Measurements from ENCODE around the gene LMX1A.

LMX1A gene

DNA sequence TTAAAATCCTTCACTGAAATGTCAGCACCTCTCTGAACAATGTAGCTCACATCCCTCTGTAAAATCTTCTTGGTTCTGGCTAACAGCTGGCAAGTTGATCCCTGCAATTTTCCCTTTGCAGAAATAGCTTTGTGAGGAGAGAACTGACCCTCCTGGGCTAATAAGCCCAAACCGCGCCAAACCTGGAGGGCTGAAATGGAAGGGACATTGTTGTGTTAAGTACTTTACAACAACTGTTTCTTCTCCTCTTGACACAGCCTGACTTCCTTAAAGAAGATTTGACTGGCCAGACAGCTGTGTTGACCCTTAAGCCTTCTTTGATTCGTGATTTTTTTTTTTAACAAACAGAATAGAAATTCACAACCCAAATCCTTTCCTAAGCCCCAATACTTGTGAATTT, 5.7 kb downstream of the LMX1A start:
- Histone ChIP-seq H2AFZ (ENCODE audit: low read length) (no peak overlapping the region), H3K4me2 (ENCODE audit: low read depth, low read length, poor library complexity, severe bottlenecking) (no peak overlapping the region), H4K20me1 (ENCODE audit: insufficient read depth, low read length, poor library complexity, severe bottlenecking) (no peaks in the 10 kb centered on the region), H3K9me3 (ENCODE audit: insufficient read depth, low read depth, low read length) (no peaks in the 10 kb centered on the region), H3K79me2 (ENCODE audit: insufficient read depth, low read length) (no peaks in the 10 kb centered on the region), H3K4me1 (ENCODE audit: insufficient read depth, low read length, poor library complexity, severe bottlenecking) (no peaks in the 10 kb centered on the region), H3K27me3 (ENCODE audit: insufficient read depth, low read length, poor library complexity, severe bottlenecking) (peaks cover 11% of the 10 kb centered on the region), H3K36me3 (ENCODE audit: insufficient read depth, low read length) (no peaks in the 10 kb centered on the region), H3F3A (ENCODE audit: low read depth) (no peaks in the 10 kb centered on the region), H3K9me2 (replicated peaks; ENCODE audit: low read depth, low read length) (no peaks in the 10 kb centered on the region), H3K9ac (ENCODE audit: low read depth, low read length, poor library complexity, severe bottlenecking) (no peak overlapping the region), H3K4me3 (ENCODE audit: low read length, poor library complexity, severe bottlenecking) (no peak overlapping the region)
- TF ChIP-seq CTCF (conservative IDR thresholded peaks at IDR 0.05; ENCODE audit: low read length) (no peak), EZH2phosphoT487 (IDR thresholded peaks at IDR 0.05; ENCODE audit: borderline replicate concordance) (no peak)

DNA sequence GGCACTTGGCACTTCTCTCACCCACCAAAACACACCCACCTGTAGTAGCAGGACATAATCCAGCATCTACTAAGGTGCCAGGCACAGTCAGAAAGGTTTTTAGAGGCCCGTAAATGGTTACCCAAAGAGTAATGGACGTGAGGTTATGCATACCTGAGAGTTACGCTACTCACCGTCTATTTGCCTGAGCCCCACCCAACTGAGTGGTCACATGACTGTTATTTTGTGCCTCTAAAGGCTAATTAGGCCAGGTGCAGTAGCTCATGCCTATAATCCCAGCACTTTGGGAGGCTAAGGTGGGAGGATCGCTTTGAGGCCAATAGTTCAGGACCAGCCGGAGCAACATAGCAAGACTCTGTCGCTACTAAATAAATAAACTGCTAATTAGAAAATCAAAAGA, 11.0 kb downstream of the LMX1A start:
- Histone ChIP-seq H3K79me2 (ENCODE audit: insufficient read depth, low read length) (no peaks in the 10 kb centered on the region), H3K36me3 (ENCODE audit: insufficient read depth, low read length) (no peaks in the 10 kb centered on the region), H3K9ac (ENCODE audit: low read depth, low read length, poor library complexity, severe bottlenecking) (no peak overlapping the region), H4K20me1 (ENCODE audit: insufficient read depth, low read length, poor library complexity, severe bottlenecking) (no peaks in the 10 kb centered on the region), H2AFZ (ENCODE audit: low read length) (no peak overlapping the region), H3K4me1 (ENCODE audit: insufficient read depth, low read length, poor library complexity, severe bottlenecking) (no peaks in the 10 kb centered on the region), H3K9me3 (ENCODE audit: insufficient read depth, low read depth, low read length) (no peaks in the 10 kb centered on the region), H3K9me2 (replicated peaks; ENCODE audit: low read depth, low read length) (no peaks in the 10 kb centered on the region), H3K27me3 (ENCODE audit: insufficient read depth, low read length, poor library complexity, severe bottlenecking) (peaks cover 11% of the 10 kb centered on the region), H3K4me3 (ENCODE audit: low read length, poor library complexity, severe bottlenecking) (no peak overlapping the region), H3F3A (ENCODE audit: low read depth) (no peaks in the 10 kb centered on the region), H3K4me2 (ENCODE audit: low read depth, low read length, poor library complexity, severe bottlenecking) (no peak overlapping the region)
- no peak for TF ChIP-seq EZH2phosphoT487 (IDR thresholded peaks at IDR 0.05; ENCODE audit: borderline replicate concordance)
- TF ChIP-seq CTCF (conservative IDR thresholded peaks at IDR 0.05; ENCODE audit: low read length) = no peak

- H3F3A ChIP-seq (ENCODE audit: low read depth) = no peaks in the 10 kb centered on the region
- TF ChIP-seq CTCF (conservative IDR thresholded peaks at IDR 0.05; ENCODE audit: low read length) (no peak), EZH2phosphoT487 (IDR thresholded peaks at IDR 0.05; ENCODE audit: borderline replicate concordance) (no peak)
- H3K4me2 ChIP-seq (ENCODE audit: low read depth, low read length, poor library complexity, severe bottlenecking) = no peak overlapping the region
- no peaks in the 10 kb centered on the region for H4K20me1 ChIP-seq (ENCODE audit: insufficient read depth, low read length, poor library complexity, severe bottlenecking)
- no peaks in the 10 kb centered on the region for H3K4me1 ChIP-seq (ENCODE audit: insufficient read depth, low read length, poor library complexity, severe bottlenecking)
- no peaks in the 10 kb centered on the region for H3K79me2 ChIP-seq (ENCODE audit: insufficient read depth, low read length)
- H3K9me2 ChIP-seq (replicated peaks; ENCODE audit: low read depth, low read length) = no peaks in the 10 kb centered on the region
- H3K9me3 ChIP-seq (ENCODE audit: insufficient read depth, low read depth, low read length) = no peaks in the 10 kb centered on the region
- peaks cover 11% of the 10 kb centered on the region for H3K27me3 ChIP-seq (ENCODE audit: insufficient read depth, low read length, poor library complexity, severe bottlenecking)
- no peak overlapping the region for H3K9ac ChIP-seq (ENCODE audit: low read depth, low read length, poor library complexity, severe bottlenecking)
- no peak overlapping the region for H2AFZ ChIP-seq (ENCODE audit: low read length)
- H3K36me3 ChIP-seq (ENCODE audit: insufficient read depth, low read length) = no peaks in the 10 kb centered on the region
- H3K4me3 ChIP-seq (ENCODE audit: low read length, poor library complexity, severe bottlenecking) = no peak overlapping the region
Observed at GRCh38 chr1:165344736-165345135, 11.8 kb downstream of the LMX1A start.
